C1 segment of cervical spinal cord (tissue), 14 donors: Measurements from ENCODE around the gene MPHOSPH10.
"Not testable (repeated sequence)": the region's sequence is repeated elsewhere in the genome, so short reads cannot be mapped to it uniquely, and the experiment has no call there.

ENCODE experiments used
- DNase-seq, 14 donors: peaks; one replicate each; lab custom pipeline; 2025; lab: John Stamatoyannopoulos, UW

The MPHOSPH10 gene

DNA sequence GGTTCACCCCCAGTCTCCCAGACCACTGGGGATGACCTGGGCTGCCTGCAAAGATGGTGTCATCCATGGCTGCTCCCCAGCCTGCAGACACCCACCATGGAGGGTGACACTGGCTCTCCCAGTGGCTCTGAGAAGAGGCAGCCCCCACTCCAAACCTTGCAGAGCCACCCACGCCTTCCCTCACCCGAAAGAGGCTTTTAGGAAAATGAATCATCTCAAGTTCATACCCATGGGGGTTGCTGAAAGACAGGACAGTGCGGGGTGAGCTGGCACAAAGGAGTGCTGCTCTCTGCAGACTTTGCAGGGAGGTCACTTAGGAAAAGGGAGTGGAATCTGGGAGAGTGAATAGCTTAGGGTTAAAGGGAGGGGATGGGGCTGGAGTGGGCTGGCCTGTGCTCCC lies 36.4 kb downstream of the MPHOSPH10 start:
- no peak for DNase-seq

DNA sequence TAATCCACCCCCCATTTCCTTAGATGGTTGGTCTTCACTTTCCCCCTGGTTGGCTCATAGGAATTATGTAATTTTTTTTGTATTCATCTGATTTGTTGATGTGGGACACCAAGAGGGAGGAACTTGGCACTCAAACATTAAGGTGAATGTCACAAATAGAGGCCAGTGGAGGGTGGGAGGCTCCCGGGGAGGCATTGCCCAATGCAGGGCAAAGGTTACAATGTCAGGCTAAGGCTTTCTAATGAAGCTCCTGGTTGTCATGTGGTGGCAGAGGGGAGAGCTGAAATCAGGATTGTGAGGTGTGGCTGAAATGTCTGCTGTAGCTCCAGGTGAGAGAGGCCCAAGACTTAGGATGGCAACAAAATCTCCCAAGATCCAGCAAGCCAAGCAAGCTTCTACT lies 42.7 kb downstream of the MPHOSPH10 start:
- no peak for DNase-seq

DNA sequence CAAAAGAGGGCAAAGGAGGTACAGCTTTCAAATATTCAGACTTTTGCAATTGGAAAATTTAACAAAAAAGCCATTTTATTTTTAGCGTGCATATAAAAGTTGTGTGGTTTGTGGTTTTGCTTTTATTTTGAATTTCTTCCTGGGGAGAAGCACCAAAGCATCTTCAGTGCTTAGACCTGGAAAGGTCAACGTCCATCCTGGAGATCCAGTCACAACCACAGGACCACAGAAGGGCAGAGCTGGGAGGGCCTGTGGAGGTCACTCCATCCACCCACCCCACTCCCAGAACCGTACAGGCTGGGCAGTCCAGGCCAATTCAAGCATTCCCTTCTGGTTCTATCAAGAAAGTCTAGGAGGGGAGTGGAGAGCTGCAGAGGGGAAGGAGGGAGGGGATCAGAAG lies 43.8 kb downstream of the MPHOSPH10 start:
- no peak for DNase-seq

DNA sequence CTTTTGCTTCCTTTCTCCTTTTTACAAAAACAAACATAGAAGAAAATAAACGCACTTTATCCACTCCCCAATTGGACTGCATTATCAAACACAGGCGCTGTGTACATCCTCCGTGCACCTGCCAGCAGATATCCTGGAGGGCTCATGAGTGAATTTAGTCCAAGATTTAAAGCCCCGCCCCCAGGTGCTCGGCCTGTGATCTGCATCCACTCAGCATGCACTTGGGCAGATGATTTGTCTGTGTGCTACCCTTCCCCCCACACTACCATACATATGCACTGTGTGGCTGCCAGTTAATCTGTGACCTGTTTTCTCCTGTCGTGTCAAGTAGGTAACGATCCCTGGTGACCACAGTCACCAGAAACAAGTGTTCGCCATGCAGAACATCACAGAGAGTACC lies 48.4 kb downstream of the MPHOSPH10 start:
- peak in 1 of 14 donors; percentile 62 for DNase-seq

DNA sequence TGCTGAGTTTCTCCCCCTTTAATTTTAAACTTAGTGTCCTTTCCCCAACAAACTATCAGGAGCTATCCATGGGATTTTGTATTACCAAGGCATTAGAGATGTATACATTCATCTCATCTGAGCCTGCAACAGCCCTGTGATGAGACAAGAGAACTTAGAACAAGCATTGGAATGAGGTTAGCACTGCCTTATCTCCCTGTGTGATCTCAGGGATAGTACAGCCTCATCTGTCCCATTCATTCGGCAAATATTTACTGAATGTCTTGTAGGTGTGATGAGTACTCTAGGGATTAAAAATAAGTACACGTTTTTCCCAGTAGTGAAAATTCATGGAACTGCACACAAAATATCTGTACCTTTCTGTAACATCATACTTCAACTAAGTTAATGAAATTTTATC lies 50.9 kb downstream of the MPHOSPH10 start:
- DNase-seq: no peak

DNA sequence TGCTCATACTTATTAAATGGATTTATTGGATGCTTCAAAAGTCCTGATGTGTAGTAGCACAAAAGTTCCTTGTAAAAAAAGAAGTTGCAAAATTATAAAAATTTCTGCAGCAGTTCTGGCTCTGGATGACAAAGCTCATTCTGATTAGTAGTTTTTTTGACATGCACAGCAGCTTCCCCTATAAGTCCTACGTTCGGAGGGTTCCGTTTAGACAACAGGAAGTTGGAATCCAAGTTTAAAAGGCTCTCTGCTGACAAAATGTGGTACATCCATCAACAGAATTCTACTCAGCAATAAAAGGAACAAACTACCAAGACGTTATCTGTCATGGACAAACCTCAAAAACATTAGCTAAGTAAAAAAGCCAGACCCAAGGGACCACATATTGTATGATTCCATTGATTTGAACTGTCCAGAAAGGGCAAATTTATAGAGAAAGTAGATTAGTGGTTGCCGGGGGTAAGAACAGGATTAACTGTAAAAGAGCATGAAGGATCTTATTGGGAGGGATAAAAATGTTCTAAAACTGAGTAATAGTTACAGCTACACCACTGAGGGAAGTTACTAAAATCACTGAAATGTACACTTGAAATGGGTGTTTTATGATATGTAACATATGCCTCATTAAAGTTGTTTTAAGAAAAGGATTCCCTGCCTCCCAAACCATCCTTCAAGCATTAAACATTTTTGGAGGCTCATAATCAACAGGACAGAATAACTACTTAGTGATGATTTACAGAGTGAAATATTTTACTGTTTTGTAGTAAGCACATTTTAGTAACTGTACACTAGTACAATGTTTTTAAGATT lies 53.1 kb downstream of the MPHOSPH10 start:
- not testable (repeated sequence) for DNase-seq

DNA sequence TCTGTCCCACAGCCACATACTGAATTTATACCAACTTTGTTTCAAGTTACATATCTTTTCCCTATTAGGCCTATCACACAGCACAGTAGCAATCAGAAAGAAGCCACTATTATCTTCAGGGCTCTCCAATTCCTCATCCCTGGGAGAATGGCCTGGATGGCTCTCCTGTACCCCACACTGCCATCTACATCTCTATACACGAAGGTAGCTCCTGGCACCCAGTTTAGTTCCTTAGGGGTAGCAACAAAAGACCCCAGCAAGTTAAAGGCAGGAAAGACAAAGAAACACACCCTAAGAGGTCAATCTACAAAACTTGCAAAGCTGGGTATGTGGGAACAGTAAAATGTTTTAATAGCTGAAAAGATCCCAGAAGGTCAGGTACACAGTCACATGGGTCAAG lies 56.5 kb downstream of the MPHOSPH10 start:
- DNase-seq: no peak

DNA sequence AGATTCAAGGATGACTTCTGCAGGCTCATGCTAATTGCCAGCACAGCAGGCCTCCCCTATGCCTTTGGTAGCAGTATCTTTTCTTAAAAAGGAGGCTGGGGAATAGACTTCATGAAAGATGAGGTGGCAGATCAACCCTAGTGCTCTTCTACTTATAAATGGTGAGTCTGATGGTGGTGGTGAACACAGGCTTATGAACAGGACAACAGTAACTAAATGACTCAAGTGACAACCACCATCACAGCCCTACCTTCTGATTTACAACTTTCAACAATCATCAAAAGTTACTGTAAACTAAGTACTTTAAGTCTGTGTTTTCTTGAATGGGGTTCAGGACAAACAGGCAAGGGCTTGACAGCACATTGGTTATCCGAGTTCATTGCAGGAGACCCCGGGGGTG lies 57.2 kb downstream of the MPHOSPH10 start:
- DNase-seq: no peak

DNA sequence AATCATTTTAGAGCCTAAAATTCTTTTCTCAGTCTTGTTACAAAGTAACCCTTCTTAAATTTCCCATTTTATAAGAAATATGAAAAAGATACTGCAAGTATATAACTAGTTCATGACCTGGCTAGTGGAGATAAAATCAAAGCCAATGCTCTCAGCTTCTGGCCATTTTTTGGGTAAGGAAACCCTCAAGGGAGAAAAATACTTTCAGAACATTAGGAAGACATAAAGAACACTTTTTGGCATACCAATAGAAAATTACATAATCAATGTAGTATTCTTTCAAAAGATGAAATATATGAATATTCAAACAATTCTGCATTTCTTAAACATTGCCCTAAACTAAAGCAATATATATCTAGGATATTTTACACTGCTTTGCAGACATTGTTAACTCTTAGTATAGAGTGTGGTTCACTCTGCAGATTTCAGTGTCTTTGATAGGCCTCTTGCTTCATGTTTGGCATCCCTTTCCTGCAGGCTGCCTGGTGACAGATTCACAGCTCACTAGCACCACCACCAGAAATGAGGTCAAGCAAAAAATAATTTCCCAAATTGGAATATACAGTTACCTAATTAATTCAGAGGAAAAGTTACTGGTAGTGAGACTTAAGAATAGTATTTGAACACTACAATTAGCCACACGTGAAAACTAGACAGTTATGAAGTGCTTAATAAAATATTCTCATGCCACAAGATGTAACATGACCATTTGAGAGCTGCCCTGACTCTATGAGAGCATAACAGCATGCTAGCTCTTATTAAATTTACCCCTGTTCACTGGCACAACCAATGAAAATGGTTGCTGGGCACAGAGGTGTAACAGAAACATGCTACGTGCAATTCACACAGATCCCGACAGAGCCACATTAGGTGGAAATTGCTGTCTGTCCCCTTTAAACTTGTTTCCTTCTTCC lies 60.5 kb downstream of the MPHOSPH10 start:
- DNase-seq: peak in 1 of 14 donors; percentile 50

DNA sequence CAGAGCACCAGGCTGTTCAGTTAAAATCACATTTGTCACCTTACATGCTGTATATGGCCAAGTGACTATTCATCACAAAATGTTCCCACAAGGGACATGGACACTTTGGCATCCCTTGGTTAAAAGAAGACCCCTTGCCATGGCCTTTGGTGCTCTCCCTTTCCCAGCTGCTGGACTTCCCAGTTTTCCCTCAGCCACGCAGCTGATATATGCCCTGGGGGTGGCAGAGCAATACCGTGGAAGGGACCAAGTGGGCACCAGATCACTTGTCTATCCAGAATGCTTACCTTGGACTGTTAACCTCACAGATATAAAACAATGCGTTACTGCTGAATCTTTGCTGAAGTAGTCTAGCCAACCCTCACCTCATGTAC lies 61.1 kb downstream of the MPHOSPH10 start:
- no peak for DNase-seq
